ENCODE measurements around the gene SOCS7. TPM values are rescaled to one million over a fixed set of nuclear protein-coding genes. Genes with fewer than 3 reads are reported as not detected.

Gene SOCS7
- total RNA-seq, 2 experiments from 2014 or later, result 18.0 to 18.9 TPM

- DNase-seq (no peak), ATAC-seq (no peak)
- CTCF ChIA-PET, result interaction anchor here (0.5 to 1.6 kb wide), 5 partner anchors 9 to 539 kb away, joined by 3 to 4 read pairs (median 3); no protein-coding TSS in a partner anchor
- no peaks in the 10 kb centered on the region for H3K9me3 Mint-ChIP-seq
- H3K36me3 Mint-ChIP-seq (ENCODE audit: low read depth), result no peaks in the 10 kb centered on the region
- H3K4me1 Mint-ChIP-seq (ENCODE audit: low read depth), result no peaks in the 10 kb centered on the region
- intact Hi-C loops (cut with micrococcal nuclease), result no loop called here
- H3K27ac Mint-ChIP-seq, result no peak within 1 kb of the TSS
- POLR2A ChIA-PET, result interaction anchor here (0.9 kb wide), 1 partner anchor 16 kb away, joined by 4 read pairs; no protein-coding TSS in a partner anchor
- no peaks in the 10 kb centered on the region for H3K27me3 Mint-ChIP-seq
- H3K4me3 Mint-ChIP-seq, result no peak within 1 kb of the TSS
- TF ChIP-seq CTCF (IDR thresholded peaks at IDR 0.05), result no peak
These were observed 7.8 kb upstream of the SOCS7 start, which contains the start of gene GPR179 for GRCh38 chr17:38343608-38344419. Gene GPR179, minus strand, starts transcription at chr17:38343956. Its CDS starts 167 bp downstream, at chr17:38343789.

- intact Hi-C loops (cut with micrococcal nuclease), result no loop called here
- ATAC-seq, result no peak
- no peak for DNase-seq
- no peaks in the 10 kb centered on the region for H3K36me3 Mint-ChIP-seq (ENCODE audit: low read depth)
- H3K27ac Mint-ChIP-seq, result no peak overlapping the region
- ChIA-PET POLR2A (interaction anchor here (0.9 to 1.0 kb wide), 2 partner anchors 10 to 16 kb away, joined by 3 to 4 read pairs; no protein-coding TSS in a partner anchor), CTCF (interaction anchor here (0.5 to 1.6 kb wide), 5 partner anchors 10 to 540 kb away, joined by 3 to 4 read pairs (median 3); no protein-coding TSS in a partner anchor)
- no peak for TF ChIP-seq CTCF (IDR thresholded peaks at IDR 0.05)
- H3K27me3 Mint-ChIP-seq, result no peaks in the 10 kb centered on the region
- no peaks in the 10 kb centered on the region for H3K9me3 Mint-ChIP-seq
- H3K4me3 Mint-ChIP-seq, result no peak overlapping the region
- peaks cover 1% of the 10 kb centered on the region for H3K4me1 Mint-ChIP-seq (ENCODE audit: low read depth)
These were observed 7.3 kb upstream of the SOCS7 start for GRCh38 chr17:38344420-38344745.

GRCh38 chr17:38345743-38346142 is 5.9 kb upstream of the SOCS7 start:
- CTCF ChIA-PET, result interaction anchor here (0.9 to 11.9 kb wide), 3 partner anchors 13 to 78 kb away, joined by 3 to 203 read pairs (median 3); no protein-coding TSS in a partner anchor
- intact Hi-C loops (cut with micrococcal nuclease), result no loop called here
- Mint-ChIP-seq H3K27me3 (no peaks in the 10 kb centered on the region), H3K4me1 (ENCODE audit: low read depth) (peaks cover 9% of the 10 kb centered on the region), H3K4me3 (no peak overlapping the region), H3K9me3 (no peaks in the 10 kb centered on the region), H3K36me3 (ENCODE audit: low read depth) (no peaks in the 10 kb centered on the region), H3K27ac (no peak overlapping the region)
- TF ChIP-seq CTCF (IDR thresholded peaks at IDR 0.05), result no peak
- ATAC-seq (no peak), DNase-seq (no peak)
- POLR2A ChIA-PET, result no interaction called here

- Mint-ChIP-seq H3K27ac (no peak overlapping the region), H3K4me3 (no peak overlapping the region)
- ATAC-seq, result peak; percentile 67
These were observed 2.4 kb upstream of the SOCS7 start for GRCh38 chr17:38349097-38349730.

More at GRCh38 chr17:38349097-38349730, 2.4 kb upstream of the SOCS7 start:
- Mint-ChIP-seq H3K36me3 (ENCODE audit: low read depth) (no peaks in the 10 kb centered on the region), H3K27me3 (no peaks in the 10 kb centered on the region), H3K4me1 (ENCODE audit: low read depth) (peaks cover 22% of the 10 kb centered on the region), H3K9me3 (no peaks in the 10 kb centered on the region)
- peak; percentile 93 for DNase-seq
- TF ChIP-seq CTCF (IDR thresholded peaks at IDR 0.05), result peak; percentile 87
- ChIA-PET POLR2A (interaction anchor here (0.9 to 1.4 kb wide), 4 partner anchors 9 to 73 kb away, joined by 3 read pairs; no protein-coding TSS in a partner anchor), CTCF (interaction anchor here (0.7 to 11.9 kb wide), 33 partner anchors 10 to 863 kb away, joined by 3 to 203 read pairs (median 7); partner anchors contain the start of gene ARHGAP23)
- intact Hi-C loops (cut with micrococcal nuclease), result loop anchor here (2.0 kb wide), 1 partner anchor 66 kb away; no protein-coding TSS in a partner anchor
